Body of pancreas (tissue), 4 donors: Measurements from ENCODE around the gene AFG1L.

ENCODE experiments used
- POLR2A ChIP-seq, 3 donors: fragments of 450-650 bp; IDR thresholded peaks; one replicate each; pipeline ENCODE4 v1.6.1; 2016; ENCODE audit warnings: antibody characterized with exemption in 3 of 3, mild to moderate bottlenecking in 2 of 3
- TF ChIP-seq, protein P1 (sequence below), 7 experiments: fragments of 450-650 bp in 4 of 7; fragments of 200-600 bp in 3 of 7; sonication (generic) in 3 of 7; IDR thresholded peaks; one replicate each; pipeline ENCODE4 v1.5.1; 2016 to 2019; ENCODE audit warnings: antibody characterized with exemption in 7 of 7

GRCh38 chr6:108302386-108302785, 7.5 kb downstream of the AFG1L start:
- TF ChIP-seq, protein P1, sequence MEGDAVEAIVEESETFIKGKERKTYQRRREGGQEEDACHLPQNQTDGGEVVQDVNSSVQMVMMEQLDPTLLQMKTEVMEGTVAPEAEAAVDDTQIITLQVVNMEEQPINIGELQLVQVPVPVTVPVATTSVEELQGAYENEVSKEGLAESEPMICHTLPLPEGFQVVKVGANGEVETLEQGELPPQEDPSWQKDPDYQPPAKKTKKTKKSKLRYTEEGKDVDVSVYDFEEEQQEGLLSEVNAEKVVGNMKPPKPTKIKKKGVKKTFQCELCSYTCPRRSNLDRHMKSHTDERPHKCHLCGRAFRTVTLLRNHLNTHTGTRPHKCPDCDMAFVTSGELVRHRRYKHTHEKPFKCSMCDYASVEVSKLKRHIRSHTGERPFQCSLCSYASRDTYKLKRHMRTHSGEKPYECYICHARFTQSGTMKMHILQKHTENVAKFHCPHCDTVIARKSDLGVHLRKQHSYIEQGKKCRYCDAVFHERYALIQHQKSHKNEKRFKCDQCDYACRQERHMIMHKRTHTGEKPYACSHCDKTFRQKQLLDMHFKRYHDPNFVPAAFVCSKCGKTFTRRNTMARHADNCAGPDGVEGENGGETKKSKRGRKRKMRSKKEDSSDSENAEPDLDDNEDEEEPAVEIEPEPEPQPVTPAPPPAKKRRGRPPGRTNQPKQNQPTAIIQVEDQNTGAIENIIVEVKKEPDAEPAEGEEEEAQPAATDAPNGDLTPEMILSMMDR (IDR thresholded peaks at IDR 0.05) = no peak
- TF ChIP-seq POLR2A (IDR thresholded peaks at IDR 0.05) = no peak
